ENCODE measurements around the gene CHI3L1. TPM values are rescaled to one million over a fixed set of nuclear protein-coding genes. Genes with fewer than 3 reads are reported as not detected.

The CHI3L1 gene
- total and polyA plus RNA-seq, 10 of the 15 experiments (the other 5 are each of a cell fraction or from before 2014, with no cell fraction given): 0.10 to 1.7 (median 0.39) TPM

DNA sequence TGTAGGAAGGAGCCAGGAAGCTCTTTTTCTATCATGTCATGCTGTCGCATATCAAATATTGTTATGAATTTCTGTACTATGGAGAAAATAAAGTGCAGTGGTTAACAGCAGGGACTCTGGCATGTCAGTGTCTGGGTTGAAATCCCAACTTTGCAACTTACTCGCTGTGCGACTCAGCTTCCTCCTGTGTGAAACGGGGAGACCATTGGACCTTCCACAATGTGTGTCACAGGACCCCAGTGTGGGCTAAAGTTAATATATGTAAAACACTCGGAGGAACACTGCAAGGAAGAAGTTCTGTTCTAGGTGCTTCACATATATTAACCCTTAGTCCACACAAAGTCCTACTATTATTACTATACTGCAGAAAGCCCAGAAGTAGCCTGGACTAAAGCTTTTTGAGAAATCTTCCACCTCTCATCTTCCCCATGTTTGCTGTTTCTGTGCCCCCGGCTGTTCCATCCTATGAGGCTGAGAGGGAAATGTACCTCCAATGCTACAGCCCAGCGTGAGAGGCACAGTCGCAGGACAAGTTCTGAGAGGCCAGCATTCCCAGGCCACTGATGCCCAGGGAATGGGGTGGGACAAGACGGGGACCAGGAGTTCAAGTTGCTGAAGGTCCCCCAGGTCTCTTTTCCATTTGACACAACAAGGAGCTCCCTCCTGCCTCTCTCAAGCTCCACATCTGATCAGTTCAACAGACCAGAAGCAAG lies 41.0 kb upstream of the CHI3L1 start:
- Histone ChIP-seq H3K9me3 (replicated peaks; ENCODE audit: control insufficient read depth, insufficient read depth, low read length) (no peaks in the 10 kb centered on the region), H3K4me1 (ENCODE audit: control insufficient read depth, insufficient read depth, low read length) (no peaks in the 10 kb centered on the region), H3K4me2 (ENCODE audit: control insufficient read depth, insufficient read depth) (no peak overlapping the region), H4K20me1 (ENCODE audit: control insufficient read depth, insufficient read depth) (no peaks in the 10 kb centered on the region), H2AFZ (ENCODE audit: control insufficient read depth, low read depth, low read length) (no peak overlapping the region), H3K9ac (ENCODE audit: control insufficient read depth, insufficient read depth, low read length) (no peak overlapping the region), H3K4me3 (no peak overlapping the region), H3K27ac (ENCODE audit: control insufficient read depth, insufficient read depth) (no peak overlapping the region), H3K79me2 (ENCODE audit: control insufficient read depth, insufficient read depth, low read length) (no peaks in the 10 kb centered on the region), H3K27me3 (replicated peaks in 1 of 2; ENCODE audit: control insufficient read depth in 2 of 2, insufficient read depth in 2 of 2, low read length in 1 of 2) (peaks cover 0 to 4% of the 10 kb centered on the region in 2 experiments; a peak in 2 of 4 replicates), H3K36me3 (ENCODE audit: control insufficient read depth in 2 of 2, insufficient read depth in 2 of 2, low read length in 1 of 2) (no peaks in the 10 kb centered on the region)
- 32% methylated on average over 8 of the region's 9 CpGs for WGBS (ENCODE audit: insufficient coverage, insufficient replicate concordance, low lambda C conversion rate, missing lambda C conversion rate)
- in situ Hi-C loops (cut with MboI) (no loop called here), intact Hi-C loops (cut with micrococcal nuclease; ENCODE audit: unreplicated experiment) (no loop called here)
- SMC1A ChIA-PET (ENCODE audit: uncharacterized antibody, unreplicated experiment): interaction anchor here (0.7 kb wide), 1 partner anchor 93 kb away, joined by 3 read pairs; no protein-coding TSS in a partner anchor
- CTCF ChIA-PET: interaction anchor here (0.7 to 1.7 kb wide), 2 partner anchors 11 to 40 kb away, joined by 5 to 8 read pairs; no protein-coding TSS in a partner anchor
- RAD21 ChIA-PET (ENCODE audit: unreplicated experiment): interaction anchor here (1.0 kb wide), 1 partner anchor 9 kb away, joined by 3 read pairs; no protein-coding TSS in a partner anchor
- POLR2A ChIA-PET: no interaction called here
- DNase-seq (ENCODE audit: low read depth, low spot score): no peak
- BruUV-seq (replicated peaks): no TSS peak
- no peak for ATAC-seq
- no peak for FAIRE-seq
- no peak for TF ChIP-seq KAT2A (conservative IDR thresholded peaks at IDR 0.05; ENCODE audit: control insufficient read depth, low read depth, low read length)
- TF ChIP-seq SMC3 (IDR thresholded peaks at IDR 0.05; ENCODE audit: borderline replicate concordance, low read length): no peak
- TF ChIP-seq ZNF274 (IDR thresholded peaks at IDR 0.05; ENCODE audit: insufficient read depth, insufficient read length): no peak
- TF ChIP-seq, protein P1, sequence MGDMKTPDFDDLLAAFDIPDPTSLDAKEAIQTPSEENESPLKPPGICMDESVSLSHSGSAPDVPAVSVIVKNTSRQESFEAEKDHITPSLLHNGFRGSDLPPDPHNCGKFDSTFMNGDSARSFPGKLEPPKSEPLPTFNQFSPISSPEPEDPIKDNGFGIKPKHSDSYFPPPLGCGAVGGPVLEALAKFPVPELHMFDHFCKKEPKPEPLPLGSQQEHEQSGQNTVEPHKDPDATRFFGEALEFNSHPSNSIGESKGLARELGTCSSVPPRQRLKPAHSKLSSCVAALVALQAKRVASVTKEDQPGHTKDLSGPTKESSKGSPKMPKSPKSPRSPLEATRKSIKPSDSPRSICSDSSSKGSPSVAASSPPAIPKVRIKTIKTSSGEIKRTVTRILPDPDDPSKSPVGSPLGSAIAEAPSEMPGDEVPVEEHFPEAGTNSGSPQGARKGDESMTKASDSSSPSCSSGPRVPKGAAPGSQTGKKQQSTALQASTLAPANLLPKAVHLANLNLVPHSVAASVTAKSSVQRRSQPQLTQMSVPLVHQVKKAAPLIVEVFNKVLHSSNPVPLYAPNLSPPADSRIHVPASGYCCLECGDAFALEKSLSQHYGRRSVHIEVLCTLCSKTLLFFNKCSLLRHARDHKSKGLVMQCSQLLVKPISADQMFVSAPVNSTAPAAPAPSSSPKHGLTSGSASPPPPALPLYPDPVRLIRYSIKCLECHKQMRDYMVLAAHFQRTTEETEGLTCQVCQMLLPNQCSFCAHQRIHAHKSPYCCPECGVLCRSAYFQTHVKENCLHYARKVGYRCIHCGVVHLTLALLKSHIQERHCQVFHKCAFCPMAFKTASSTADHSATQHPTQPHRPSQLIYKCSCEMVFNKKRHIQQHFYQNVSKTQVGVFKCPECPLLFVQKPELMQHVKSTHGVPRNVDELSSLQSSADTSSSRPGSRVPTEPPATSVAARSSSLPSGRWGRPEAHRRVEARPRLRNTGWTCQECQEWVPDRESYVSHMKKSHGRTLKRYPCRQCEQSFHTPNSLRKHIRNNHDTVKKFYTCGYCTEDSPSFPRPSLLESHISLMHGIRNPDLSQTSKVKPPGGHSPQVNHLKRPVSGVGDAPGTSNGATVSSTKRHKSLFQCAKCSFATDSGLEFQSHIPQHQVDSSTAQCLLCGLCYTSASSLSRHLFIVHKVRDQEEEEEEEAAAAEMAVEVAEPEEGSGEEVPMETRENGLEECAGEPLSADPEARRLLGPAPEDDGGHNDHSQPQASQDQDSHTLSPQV (IDR thresholded peaks at IDR 0.05): no peak
- TF ChIP-seq MXI1 (IDR thresholded peaks at IDR 0.05; ENCODE audit: low read depth, low read length): no peak
- TF ChIP-seq, protein P2, sequence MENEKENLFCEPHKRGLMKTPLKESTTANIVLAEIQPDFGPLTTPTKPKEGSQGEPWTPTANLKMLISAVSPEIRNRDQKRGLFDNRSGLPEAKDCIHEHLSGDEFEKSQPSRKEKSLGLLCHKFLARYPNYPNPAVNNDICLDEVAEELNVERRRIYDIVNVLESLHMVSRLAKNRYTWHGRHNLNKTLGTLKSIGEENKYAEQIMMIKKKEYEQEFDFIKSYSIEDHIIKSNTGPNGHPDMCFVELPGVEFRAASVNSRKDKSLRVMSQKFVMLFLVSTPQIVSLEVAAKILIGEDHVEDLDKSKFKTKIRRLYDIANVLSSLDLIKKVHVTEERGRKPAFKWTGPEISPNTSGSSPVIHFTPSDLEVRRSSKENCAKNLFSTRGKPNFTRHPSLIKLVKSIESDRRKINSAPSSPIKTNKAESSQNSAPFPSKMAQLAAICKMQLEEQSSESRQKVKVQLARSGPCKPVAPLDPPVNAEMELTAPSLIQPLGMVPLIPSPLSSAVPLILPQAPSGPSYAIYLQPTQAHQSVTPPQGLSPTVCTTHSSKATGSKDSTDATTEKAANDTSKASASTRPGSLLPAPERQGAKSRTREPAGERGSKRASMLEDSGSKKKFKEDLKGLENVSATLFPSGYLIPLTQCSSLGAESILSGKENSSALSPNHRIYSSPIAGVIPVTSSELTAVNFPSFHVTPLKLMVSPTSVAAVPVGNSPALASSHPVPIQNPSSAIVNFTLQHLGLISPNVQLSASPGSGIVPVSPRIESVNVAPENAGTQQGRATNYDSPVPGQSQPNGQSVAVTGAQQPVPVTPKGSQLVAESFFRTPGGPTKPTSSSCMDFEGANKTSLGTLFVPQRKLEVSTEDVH (IDR thresholded peaks at IDR 0.05; ENCODE audit: low read depth, partially characterized antibody): no peak
- no peak for TF ChIP-seq TARDBP (IDR thresholded peaks at IDR 0.05; ENCODE audit: borderline replicate concordance)
- TF ChIP-seq NBN (IDR thresholded peaks at IDR 0.05): no peak
- TF ChIP-seq, protein P3, sequence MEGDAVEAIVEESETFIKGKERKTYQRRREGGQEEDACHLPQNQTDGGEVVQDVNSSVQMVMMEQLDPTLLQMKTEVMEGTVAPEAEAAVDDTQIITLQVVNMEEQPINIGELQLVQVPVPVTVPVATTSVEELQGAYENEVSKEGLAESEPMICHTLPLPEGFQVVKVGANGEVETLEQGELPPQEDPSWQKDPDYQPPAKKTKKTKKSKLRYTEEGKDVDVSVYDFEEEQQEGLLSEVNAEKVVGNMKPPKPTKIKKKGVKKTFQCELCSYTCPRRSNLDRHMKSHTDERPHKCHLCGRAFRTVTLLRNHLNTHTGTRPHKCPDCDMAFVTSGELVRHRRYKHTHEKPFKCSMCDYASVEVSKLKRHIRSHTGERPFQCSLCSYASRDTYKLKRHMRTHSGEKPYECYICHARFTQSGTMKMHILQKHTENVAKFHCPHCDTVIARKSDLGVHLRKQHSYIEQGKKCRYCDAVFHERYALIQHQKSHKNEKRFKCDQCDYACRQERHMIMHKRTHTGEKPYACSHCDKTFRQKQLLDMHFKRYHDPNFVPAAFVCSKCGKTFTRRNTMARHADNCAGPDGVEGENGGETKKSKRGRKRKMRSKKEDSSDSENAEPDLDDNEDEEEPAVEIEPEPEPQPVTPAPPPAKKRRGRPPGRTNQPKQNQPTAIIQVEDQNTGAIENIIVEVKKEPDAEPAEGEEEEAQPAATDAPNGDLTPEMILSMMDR (IDR thresholded peaks at IDR 0.05 in 2 of 3, conservative IDR thresholded peaks at IDR 0.05 in 1 of 3; ENCODE audit: control insufficient read depth in 2 of 3, extremely low read depth in 1 of 3, insufficient read depth in 1 of 3, low read depth in 3 of 3, low read length in 3 of 3): no peak
- no peak for TF ChIP-seq HDAC6 (IDR thresholded peaks at IDR 0.05; ENCODE audit: unreplicated experiment)
- TF ChIP-seq NR2C2 (IDR thresholded peaks at IDR 0.05; ENCODE audit: borderline replicate concordance, control insufficient read depth, insufficient read length, low read depth): no peak
- no peak for TF ChIP-seq EED (IDR thresholded peaks at IDR 0.05; ENCODE audit: low read depth)
- TF ChIP-seq, protein P4, sequence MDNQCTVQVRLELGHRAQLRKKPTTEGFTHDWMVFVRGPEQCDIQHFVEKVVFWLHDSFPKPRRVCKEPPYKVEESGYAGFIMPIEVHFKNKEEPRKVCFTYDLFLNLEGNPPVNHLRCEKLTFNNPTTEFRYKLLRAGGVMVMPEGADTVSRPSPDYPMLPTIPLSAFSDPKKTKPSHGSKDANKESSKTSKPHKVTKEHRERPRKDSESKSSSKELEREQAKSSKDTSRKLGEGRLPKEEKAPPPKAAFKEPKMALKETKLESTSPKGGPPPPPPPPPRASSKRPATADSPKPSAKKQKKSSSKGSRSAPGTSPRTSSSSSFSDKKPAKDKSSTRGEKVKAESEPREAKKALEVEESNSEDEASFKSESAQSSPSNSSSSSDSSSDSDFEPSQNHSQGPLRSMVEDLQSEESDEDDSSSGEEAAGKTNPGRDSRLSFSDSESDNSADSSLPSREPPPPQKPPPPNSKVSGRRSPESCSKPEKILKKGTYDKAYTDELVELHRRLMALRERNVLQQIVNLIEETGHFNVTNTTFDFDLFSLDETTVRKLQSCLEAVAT (IDR thresholded peaks at IDR 0.05): no peak

All from GM12878 (cell line).